SH-SY5Y (cell line): Measurements from ENCODE around the gene TNPO2.

Source experiments
- GATA2 ChIP-seq: IDR thresholded peaks from 2 replicates; pipeline ENCODE4 v1.6.1; 2011; ENCODE audit warnings: mild to moderate bottlenecking, low read depth, low read length
- GATA3 ChIP-seq: IDR thresholded peaks from 2 replicates; pipeline ENCODE4 v1.6.1; 2011; ENCODE audit warnings: low read depth, mild to moderate bottlenecking, low read length, moderate library complexity

The TNPO2 gene

GRCh38 chr19:12664406-12665280, 59.1 kb downstream of the TNPO2 start:
- TF ChIP-seq GATA2, result no peak
- TF ChIP-seq GATA3, result no peak

GRCh38 chr19:12660980-12661379, 62.8 kb downstream of the TNPO2 start:
- TF ChIP-seq GATA3, result no peak
- TF ChIP-seq GATA2, result no peak

- TF ChIP-seq GATA2, result no peak
- no peak for TF ChIP-seq GATA3
Observed at GRCh38 chr19:12657966-12658365, 65.8 kb downstream of the TNPO2 start.

- TF ChIP-seq GATA2 (no peak), GATA3 (no peak)
Observed at GRCh38 chr19:12656899-12657571, 66.7 kb downstream of the TNPO2 start.

- TF ChIP-seq GATA3 (no peak), GATA2 (no peak)
Observed at GRCh38 chr19:12655546-12655945, 68.2 kb downstream of the TNPO2 start.

GRCh38 chr19:12652219-12652618, 71.5 kb downstream of the TNPO2 start:
- TF ChIP-seq GATA2, result no peak
- no peak for TF ChIP-seq GATA3

GRCh38 chr19:12649941-12650340, 73.8 kb downstream of the TNPO2 start:
- TF ChIP-seq GATA2 (no peak), GATA3 (no peak)
